Right atrium auricular region (tissue), 2 donors: ENCODE measurements around the gene INPP5A. TPM values are rescaled to one million over a fixed set of nuclear protein-coding genes. Genes with fewer than 3 reads are reported as not detected.

Source experiments
- DNase-seq: peaks from one replicate; pipeline ENCODE4 v3.0.0-alpha.2; 2019; ENCODE audit warnings: low spot score
- H3K27ac ChIP-seq, 2 donors: fragments of 200-600 bp; sonication (generic); 1 replicate in 1 of 2; 2 replicates in 1 of 2; pipeline ENCODE4 v1.5.1; 2016 to 2019
- H3K27me3 ChIP-seq, 2 donors: fragments of 200-600 bp; sonication (generic); one replicate each; pipeline versions ENCODE4 v1.5.1 to v1.6.0; 2017 to 2019
- H3K36me3 ChIP-seq: fragments of 200-600 bp; sonication (generic); one replicate; pipeline ENCODE4 v1.5.1; 2016
- H3K4me1 ChIP-seq, 2 donors: fragments of 200-600 bp; sonication (generic); one replicate each; pipeline versions ENCODE4 v1.5.1 to v1.6.0; 2017 to 2019
- H3K4me3 ChIP-seq, 2 donors: fragments of 200-600 bp; sonication (generic); 1 replicate in 1 of 2; 2 replicates in 1 of 2; pipeline ENCODE4 v1.5.1; 2017 to 2019; ENCODE audit warnings: mild to moderate bottlenecking in 1 of 2, moderate library complexity in 1 of 2
- H3K9me3 ChIP-seq, 2 donors: fragments of 200-600 bp; sonication (generic); one replicate each; pipeline ENCODE4 v1.5.1; 2019
- CTCF ChIP-seq, 2 donors: fragments of 200-600 bp; sonication (generic); IDR thresholded peaks; one replicate each; pipeline ENCODE4 v1.5.1; 2019; ENCODE audit warnings: antibody characterized with exemption in 2 of 2
- total RNA-seq, 2 donors: library from RNA; depleted of rRNA; stranded (reverse); fragments of >200 nt; gene quantifications; one replicate each; pipeline ENCODE4 v1.1.0, GENCODE V29; 2016

INPP5A gene
- total RNA-seq, 2 donors from 2014 or later = 116 to 143 TPM

- Histone ChIP-seq H3K9me3 (no peaks in the 10 kb centered on the region), H3K27ac (no peak overlapping the region), H3K36me3 (no peaks in the 10 kb centered on the region), H3K4me3 (no peak overlapping the region), H3K27me3 (no peaks in the 10 kb centered on the region), H3K4me1 (peaks cover 0 to 30% of the 10 kb centered on the region in 2 donors)
- TF ChIP-seq CTCF (IDR thresholded peaks at IDR 0.05) = no peak
- DNase-seq = no peak
Observed at GRCh38 chr10:132606536-132607316, 69.1 kb downstream of the INPP5A start.

GRCh38 chr10:132607491-132607890 is 69.9 kb downstream of the INPP5A start:
- Histone ChIP-seq H3K9me3 (no peaks in the 10 kb centered on the region), H3K36me3 (no peaks in the 10 kb centered on the region), H3K27me3 (no peaks in the 10 kb centered on the region), H3K27ac (no peak overlapping the region), H3K4me1 (peaks cover 0 to 35% of the 10 kb centered on the region in 2 donors), H3K4me3 (no peak overlapping the region)
- DNase-seq = no peak
- TF ChIP-seq CTCF (IDR thresholded peaks at IDR 0.05) = no peak

- no peak overlapping the region for H3K4me3 ChIP-seq
- no peak for TF ChIP-seq CTCF (IDR thresholded peaks at IDR 0.05)
- no peak overlapping the region for H3K27ac ChIP-seq
- no peaks in the 10 kb centered on the region for H3K27me3 ChIP-seq
- no peak for DNase-seq
- H3K4me1 ChIP-seq = peaks cover 0 to 36% of the 10 kb centered on the region in 2 donors
- H3K36me3 ChIP-seq = no peaks in the 10 kb centered on the region
- H3K9me3 ChIP-seq = no peaks in the 10 kb centered on the region
Observed at GRCh38 chr10:132607961-132608495, 70.4 kb downstream of the INPP5A start.

- H3K4me1 ChIP-seq = peaks cover 0 to 36% of the 10 kb centered on the region in 2 donors
- no peaks in the 10 kb centered on the region for H3K9me3 ChIP-seq
- H3K27me3 ChIP-seq = no peaks in the 10 kb centered on the region
- TF ChIP-seq CTCF (IDR thresholded peaks at IDR 0.05) = no peak
- H3K4me3 ChIP-seq = no peak overlapping the region
- H3K27ac ChIP-seq = no peak overlapping the region
- H3K36me3 ChIP-seq = no peaks in the 10 kb centered on the region
- no peak for DNase-seq
Observed at GRCh38 chr10:132608511-132609195, 71.1 kb downstream of the INPP5A start.

- H3K36me3 ChIP-seq = no peaks in the 10 kb centered on the region
- no peak for DNase-seq
- TF ChIP-seq CTCF (IDR thresholded peaks at IDR 0.05) = no peak
Observed at GRCh38 chr10:132609211-132609610, 71.6 kb downstream of the INPP5A start.

More at GRCh38 chr10:132609211-132609610, 71.6 kb downstream of the INPP5A start:
- H3K4me3 ChIP-seq = no peak overlapping the region
- H3K27me3 ChIP-seq = no peaks in the 10 kb centered on the region
- H3K4me1 ChIP-seq = peaks cover 0 to 36% of the 10 kb centered on the region in 2 donors
- no peaks in the 10 kb centered on the region for H3K9me3 ChIP-seq
- no peak overlapping the region for H3K27ac ChIP-seq
